GM23338 (cell line): Measurements from ENCODE around the gene TSPAN7. TPM values are rescaled to one million over a fixed set of nuclear protein-coding genes. Genes with fewer than 3 reads are reported as not detected.

ENCODE experiments used
- ATAC-seq: fragments of 200-7000 bp; cut with Tn5 transposase; 3 replicates; pipeline ENCODE4 v1.9.1; 2020
- DNase-seq: peaks from one replicate; pipeline ENCODE4 v3.0.0-alpha.2; 2015; ENCODE audit warnings: low spot score
- H2AFZ ChIP-seq: fragments of 200-600 bp; sonication (generic); 2 replicates; pipeline ENCODE4 v1.8.0; 2016; ENCODE audit warnings: antibody characterized with exemption, mild to moderate bottlenecking, moderate library complexity
- H3F3A ChIP-seq: fragments of 200-600 bp; sonication (generic); replicated peaks from 2 replicates; pipeline ENCODE4 v1.8.0; 2017; ENCODE audit warnings: antibody characterized with exemption, mixed run types, low read depth
- H3K27ac ChIP-seq: fragments of 200-600 bp; sonication (generic); 2 replicates; pipeline ENCODE4 v1.6.1; 2016; ENCODE audit warnings: low read depth
- H3K27me3 ChIP-seq: fragments of 200-600 bp; sonication (generic); 2 replicates; pipeline ENCODE4 v1.8.0; 2016; ENCODE audit warnings: mild to moderate bottlenecking, mixed run types, moderate library complexity; ENCODE audit not compliant: insufficient read depth
- H3K36me3 ChIP-seq: fragments of 200-600 bp; sonication (generic); 2 replicates; pipeline ENCODE4 v1.8.0; 2016; ENCODE audit warnings: mild to moderate bottlenecking; ENCODE audit not compliant: insufficient read depth
- H3K4me1 ChIP-seq: fragments of 200-600 bp; sonication (generic); 2 replicates; pipeline ENCODE4 v1.8.0; 2016; ENCODE audit warnings: mild to moderate bottlenecking, moderate library complexity; ENCODE audit not compliant: insufficient read depth
- H3K4me2 ChIP-seq: fragments of 200-600 bp; sonication (generic); 2 replicates; pipeline ENCODE4 v1.7.1; 2017; ENCODE audit warnings: mixed run types
- H3K4me3 ChIP-seq: fragments of 200-600 bp; sonication (generic); 2 replicates; pipeline ENCODE4 v1.6.1; 2016; ENCODE audit warnings: mixed run types
- H3K79me2 ChIP-seq: fragments of 200-600 bp; sonication (generic); replicated peaks from 2 replicates; pipeline ENCODE4 v1.8.0; 2017; ENCODE audit warnings: mild to moderate bottlenecking; ENCODE audit not compliant: insufficient read depth
- H3K9me2 ChIP-seq: fragments of 200-600 bp; sonication (generic); 2 replicates; pipeline ENCODE4 v1.8.0; 2017; ENCODE audit not compliant: insufficient read depth
- H4K20me1 ChIP-seq: fragments of 200-600 bp; sonication (generic); replicated peaks from 2 replicates; pipeline ENCODE4 v1.8.0; 2017; ENCODE audit warnings: mild to moderate bottlenecking; ENCODE audit not compliant: insufficient read depth
- H3K27ac Mint-ChIP-seq: 2 replicates; pipeline ENCODE4 v1.8.0; 2020; ENCODE audit warnings: inconsistent platforms, mild to moderate bottlenecking, moderate library complexity, mixed read lengths
- H3K27me3 Mint-ChIP-seq: 3 replicates; pipeline ENCODE4 v1.8.0; 2022; ENCODE audit warnings: low read depth, mild to moderate bottlenecking, moderate library complexity, mixed read lengths, inconsistent platforms; ENCODE audit not compliant: insufficient read depth, poor library complexity
- H3K36me3 Mint-ChIP-seq: 3 replicates; pipeline ENCODE4 v1.8.0; 2021; ENCODE audit warnings: low read depth, mild to moderate bottlenecking, inconsistent platforms, moderate library complexity, mixed read lengths
- H3K4me1 Mint-ChIP-seq: 3 replicates; pipeline ENCODE4 v1.8.0; 2020; ENCODE audit warnings: mild to moderate bottlenecking, inconsistent platforms, mixed read lengths
- H3K4me3 Mint-ChIP-seq: 3 replicates; pipeline ENCODE4 v1.8.0; 2021; ENCODE audit warnings: moderate library complexity, mild to moderate bottlenecking, inconsistent platforms, mixed read lengths
- H3K9me3 Mint-ChIP-seq: 3 replicates; pipeline ENCODE4 v1.8.0; 2020; ENCODE audit warnings: moderate library complexity, mild to moderate bottlenecking, inconsistent platforms, mixed read lengths
- CREB1 ChIP-seq: fragments of 250-450 bp; sonication (Bioruptor Pico); IDR thresholded peaks from 2 replicates; pipeline ENCODE4 v1.5.0; 2020; ENCODE audit warnings: low read depth, mild to moderate bottlenecking, moderate library complexity
- EZH2 ChIP-seq: fragments of 200-600 bp; sonication (generic); IDR thresholded peaks from one replicate; pipeline ENCODE4 v1.8.0; 2017; ENCODE audit warnings: antibody characterized with exemption, mild to moderate bottlenecking, low read depth; ENCODE audit not compliant: unreplicated experiment
- EZH2phosphoT487 ChIP-seq: fragments of 200-600 bp; sonication (generic); IDR thresholded peaks from one replicate; pipeline ENCODE4 v1.8.1; 2018; ENCODE audit warnings: antibody characterized with exemption; ENCODE audit not compliant: unreplicated experiment
- JUNB ChIP-seq: IDR thresholded peaks from one replicate; pipeline ENCODE4 v1.6.1; 2016; ENCODE audit warnings: antibody characterized with exemption; ENCODE audit not compliant: unreplicated experiment
- STAT1 ChIP-seq: IDR thresholded peaks from one replicate; pipeline ENCODE4 v1.6.1; 2016; ENCODE audit warnings: antibody characterized with exemption; ENCODE audit not compliant: unreplicated experiment
- ZNF114 ChIP-seq: fragments of 250-450 bp; sonication (Bioruptor Pico); IDR thresholded peaks from 2 replicates; pipeline ENCODE4 v1.5.0; 2020; ENCODE audit warnings: mild to moderate bottlenecking, moderate library complexity
- ZNF331 ChIP-seq: fragments of 250-450 bp; sonication (Bioruptor Pico); IDR thresholded peaks from 2 replicates; pipeline ENCODE4 v1.5.0; 2020; ENCODE audit warnings: low read depth, mild to moderate bottlenecking, moderate library complexity
- polyA plus RNA-seq: library from polyadenylated mRNA; unstranded; fragments of >200 nt; fragmentation: Nextera tagmentation; extraction: Ambion mirVana; gene quantifications from 2 replicates; pipeline ENCODE4 v1.2.1, GENCODE V29; 2016
- total RNA-seq: library from RNA; depleted of rRNA; stranded (reverse); fragments of >200 nt; shearing (Covaris generic); gene quantifications from 2 replicates; pipeline ENCODE4 v1.2.3, GENCODE V29; 2014
- TF ChIP-seq, protein P1 (sequence below), 2 experiments: fragments of 200-600 bp in 1 of 2; sonication (generic) in 1 of 2; conservative IDR thresholded peaks; 2 replicates each; pipeline versions ENCODE4 v1.5.1 to v1.6.1; 2016 to 2017; ENCODE audit warnings: antibody characterized with exemption in 2 of 2, low read depth in 2 of 2, mild to moderate bottlenecking in 2 of 2, moderate library complexity in 1 of 2
- TF ChIP-seq, protein P2 (sequence below): IDR thresholded peaks from 2 replicates; pipeline ENCODE4 v1.6.1; 2016; ENCODE audit warnings: antibody characterized with exemption
- TF ChIP-seq, protein P3 (sequence below): IDR thresholded peaks from one replicate; pipeline ENCODE4 v1.6.1; 2018; ENCODE audit warnings: antibody characterized with exemption; ENCODE audit not compliant: unreplicated experiment

TSPAN7 gene
- total and polyA plus RNA-seq, 2 experiments from 2014 or later: 7.2 to 11.5 TPM

DNA sequence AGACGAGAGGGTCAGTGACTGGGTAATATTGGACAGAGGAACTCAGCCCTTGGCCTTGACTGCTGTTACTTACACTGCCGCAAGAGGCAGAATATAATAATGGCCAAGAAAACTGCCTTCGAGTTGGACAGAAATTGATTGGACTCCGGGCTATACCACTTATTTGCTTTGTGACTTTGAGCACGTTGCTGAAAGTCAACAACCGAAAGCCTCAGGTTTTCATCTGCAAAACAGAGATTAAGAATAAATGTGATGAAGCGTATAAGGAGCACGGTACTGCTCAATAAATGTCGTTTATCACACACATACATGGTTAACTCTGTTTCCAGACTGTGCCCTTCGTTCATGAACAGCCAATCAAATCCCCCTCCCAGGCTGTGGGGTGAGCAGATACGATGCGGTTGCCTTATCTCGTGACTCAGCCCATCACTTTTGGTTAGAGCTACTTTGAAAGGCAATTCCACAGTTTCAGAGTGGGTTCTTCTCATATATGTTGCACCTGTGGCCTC is 91.6 kb downstream of the TSPAN7 start:
- no peak overlapping the region for H3K4me2 ChIP-seq
- no peaks in the 10 kb centered on the region for H3K79me2 ChIP-seq
- Mint-ChIP-seq H3K27ac (no peak overlapping the region), H3K27me3 (no peaks in the 10 kb centered on the region), H3K9me3 (no peaks in the 10 kb centered on the region), H3K36me3 (no peaks in the 10 kb centered on the region), H3K4me3 (no peak overlapping the region), H3K4me1 (no peaks in the 10 kb centered on the region; the same call in 2 of the 3 replicates)
- ATAC-seq: no peak
- no peaks in the 10 kb centered on the region for H3K27me3 ChIP-seq
- H3K4me3 ChIP-seq: no peak overlapping the region
- no peak for DNase-seq
- no peak overlapping the region for H3K27ac ChIP-seq
- H2AFZ ChIP-seq: no peak overlapping the region
- H4K20me1 ChIP-seq: no peaks in the 10 kb centered on the region
- no peaks in the 10 kb centered on the region for H3K36me3 ChIP-seq
- no peaks in the 10 kb centered on the region for H3K4me1 ChIP-seq
- H3F3A ChIP-seq: no peaks in the 10 kb centered on the region
- H3K9me2 ChIP-seq: no peaks in the 10 kb centered on the region
- no peak for TF ChIP-seq JUNB
- TF ChIP-seq EZH2: no peak
- TF ChIP-seq CREB1 (CRISPR knock-in tag): no peak
- TF ChIP-seq, protein P1, sequence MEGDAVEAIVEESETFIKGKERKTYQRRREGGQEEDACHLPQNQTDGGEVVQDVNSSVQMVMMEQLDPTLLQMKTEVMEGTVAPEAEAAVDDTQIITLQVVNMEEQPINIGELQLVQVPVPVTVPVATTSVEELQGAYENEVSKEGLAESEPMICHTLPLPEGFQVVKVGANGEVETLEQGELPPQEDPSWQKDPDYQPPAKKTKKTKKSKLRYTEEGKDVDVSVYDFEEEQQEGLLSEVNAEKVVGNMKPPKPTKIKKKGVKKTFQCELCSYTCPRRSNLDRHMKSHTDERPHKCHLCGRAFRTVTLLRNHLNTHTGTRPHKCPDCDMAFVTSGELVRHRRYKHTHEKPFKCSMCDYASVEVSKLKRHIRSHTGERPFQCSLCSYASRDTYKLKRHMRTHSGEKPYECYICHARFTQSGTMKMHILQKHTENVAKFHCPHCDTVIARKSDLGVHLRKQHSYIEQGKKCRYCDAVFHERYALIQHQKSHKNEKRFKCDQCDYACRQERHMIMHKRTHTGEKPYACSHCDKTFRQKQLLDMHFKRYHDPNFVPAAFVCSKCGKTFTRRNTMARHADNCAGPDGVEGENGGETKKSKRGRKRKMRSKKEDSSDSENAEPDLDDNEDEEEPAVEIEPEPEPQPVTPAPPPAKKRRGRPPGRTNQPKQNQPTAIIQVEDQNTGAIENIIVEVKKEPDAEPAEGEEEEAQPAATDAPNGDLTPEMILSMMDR (conservative IDR thresholded peaks at IDR 0.05; ENCODE audit: low read depth in 2 of 2): no peak
- TF ChIP-seq, protein P2, sequence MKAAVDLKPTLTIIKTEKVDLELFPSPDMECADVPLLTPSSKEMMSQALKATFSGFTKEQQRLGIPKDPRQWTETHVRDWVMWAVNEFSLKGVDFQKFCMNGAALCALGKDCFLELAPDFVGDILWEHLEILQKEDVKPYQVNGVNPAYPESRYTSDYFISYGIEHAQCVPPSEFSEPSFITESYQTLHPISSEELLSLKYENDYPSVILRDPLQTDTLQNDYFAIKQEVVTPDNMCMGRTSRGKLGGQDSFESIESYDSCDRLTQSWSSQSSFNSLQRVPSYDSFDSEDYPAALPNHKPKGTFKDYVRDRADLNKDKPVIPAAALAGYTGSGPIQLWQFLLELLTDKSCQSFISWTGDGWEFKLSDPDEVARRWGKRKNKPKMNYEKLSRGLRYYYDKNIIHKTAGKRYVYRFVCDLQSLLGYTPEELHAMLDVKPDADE: no peak
- TF ChIP-seq ZNF114 (CRISPR knock-in tag): no peak
- TF ChIP-seq, protein P3, sequence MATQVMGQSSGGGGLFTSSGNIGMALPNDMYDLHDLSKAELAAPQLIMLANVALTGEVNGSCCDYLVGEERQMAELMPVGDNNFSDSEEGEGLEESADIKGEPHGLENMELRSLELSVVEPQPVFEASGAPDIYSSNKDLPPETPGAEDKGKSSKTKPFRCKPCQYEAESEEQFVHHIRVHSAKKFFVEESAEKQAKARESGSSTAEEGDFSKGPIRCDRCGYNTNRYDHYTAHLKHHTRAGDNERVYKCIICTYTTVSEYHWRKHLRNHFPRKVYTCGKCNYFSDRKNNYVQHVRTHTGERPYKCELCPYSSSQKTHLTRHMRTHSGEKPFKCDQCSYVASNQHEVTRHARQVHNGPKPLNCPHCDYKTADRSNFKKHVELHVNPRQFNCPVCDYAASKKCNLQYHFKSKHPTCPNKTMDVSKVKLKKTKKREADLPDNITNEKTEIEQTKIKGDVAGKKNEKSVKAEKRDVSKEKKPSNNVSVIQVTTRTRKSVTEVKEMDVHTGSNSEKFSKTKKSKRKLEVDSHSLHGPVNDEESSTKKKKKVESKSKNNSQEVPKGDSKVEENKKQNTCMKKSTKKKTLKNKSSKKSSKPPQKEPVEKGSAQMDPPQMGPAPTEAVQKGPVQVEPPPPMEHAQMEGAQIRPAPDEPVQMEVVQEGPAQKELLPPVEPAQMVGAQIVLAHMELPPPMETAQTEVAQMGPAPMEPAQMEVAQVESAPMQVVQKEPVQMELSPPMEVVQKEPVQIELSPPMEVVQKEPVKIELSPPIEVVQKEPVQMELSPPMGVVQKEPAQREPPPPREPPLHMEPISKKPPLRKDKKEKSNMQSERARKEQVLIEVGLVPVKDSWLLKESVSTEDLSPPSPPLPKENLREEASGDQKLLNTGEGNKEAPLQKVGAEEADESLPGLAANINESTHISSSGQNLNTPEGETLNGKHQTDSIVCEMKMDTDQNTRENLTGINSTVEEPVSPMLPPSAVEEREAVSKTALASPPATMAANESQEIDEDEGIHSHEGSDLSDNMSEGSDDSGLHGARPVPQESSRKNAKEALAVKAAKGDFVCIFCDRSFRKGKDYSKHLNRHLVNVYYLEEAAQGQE: no peak
- TF ChIP-seq ZNF331 (CRISPR knock-in tag): no peak
- TF ChIP-seq EZH2phosphoT487: no peak

DNA sequence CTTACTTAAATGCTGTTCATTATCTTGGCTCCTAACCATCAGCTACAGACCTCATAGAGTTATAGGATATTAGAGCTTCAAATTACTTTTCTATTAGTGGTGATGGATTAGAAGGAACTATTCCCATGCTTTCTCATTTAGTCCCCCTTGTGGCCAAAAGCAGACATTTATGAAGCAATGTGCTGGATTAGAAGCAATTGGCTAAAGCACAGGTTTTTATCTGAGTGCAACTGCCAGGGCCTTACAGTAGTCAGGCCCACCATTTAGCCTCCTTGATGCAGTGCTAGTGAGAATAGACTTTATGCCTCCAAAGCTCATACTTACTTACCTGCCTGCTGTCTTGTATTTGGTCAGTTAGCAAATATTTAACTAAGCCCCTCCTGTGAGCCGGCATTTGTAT is 93.0 kb downstream of the TSPAN7 start:
- Histone ChIP-seq H3K4me2 (no peak overlapping the region), H3K27me3 (no peaks in the 10 kb centered on the region), H3K4me1 (no peaks in the 10 kb centered on the region), H3K79me2 (no peaks in the 10 kb centered on the region), H3K4me3 (no peak overlapping the region), H4K20me1 (no peaks in the 10 kb centered on the region), H3F3A (no peaks in the 10 kb centered on the region), H2AFZ (no peak overlapping the region), H3K27ac (no peak overlapping the region), H3K9me2 (no peaks in the 10 kb centered on the region), H3K36me3 (no peaks in the 10 kb centered on the region)
- Mint-ChIP-seq H3K9me3 (no peaks in the 10 kb centered on the region), H3K27me3 (no peaks in the 10 kb centered on the region), H3K36me3 (no peaks in the 10 kb centered on the region), H3K4me3 (no peak overlapping the region), H3K4me1 (no peaks in the 10 kb centered on the region; the same call in 2 of the 3 replicates), H3K27ac (no peak overlapping the region)
- ATAC-seq (peak; percentile 52; the same call in 2 of the 3 replicates), DNase-seq (peak; percentile 36)
- no peak for TF ChIP-seq STAT1
